Measurements from ENCODE around the gene ELL2.
"Not testable (repeated sequence)": the region's sequence is repeated elsewhere in the genome, so short reads cannot be mapped to it uniquely, and the experiment has no call there.

The ELL2 gene

GRCh38 chr5:95927927-95928723, 33.5 kb downstream of the ELL2 start:
- DNase-seq: no peak

DNA sequence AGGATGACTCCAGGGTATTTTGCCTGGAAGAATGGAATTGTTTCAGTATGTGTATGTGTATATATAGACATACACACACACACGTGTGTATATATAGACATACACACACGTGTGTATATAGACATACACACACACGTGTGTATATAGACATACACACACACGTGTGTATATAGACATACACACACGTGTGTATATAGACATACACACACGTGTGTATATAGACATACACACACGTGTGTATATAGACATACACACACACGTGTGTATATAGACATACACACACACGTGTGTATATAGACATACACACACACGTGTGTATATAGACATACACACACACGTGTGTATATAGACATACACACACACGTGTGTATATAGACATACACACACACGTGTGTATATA, 34.4 kb downstream of the ELL2 start:
- DNase-seq: not testable (repeated sequence)

GRCh38 chr5:95925939-95926338, 35.7 kb downstream of the ELL2 start:
- DNase-seq: no peak

- DNase-seq: no peak
Measured at GRCh38 chr5:95925378-95925744, 36.3 kb downstream of the ELL2 start.

DNA sequence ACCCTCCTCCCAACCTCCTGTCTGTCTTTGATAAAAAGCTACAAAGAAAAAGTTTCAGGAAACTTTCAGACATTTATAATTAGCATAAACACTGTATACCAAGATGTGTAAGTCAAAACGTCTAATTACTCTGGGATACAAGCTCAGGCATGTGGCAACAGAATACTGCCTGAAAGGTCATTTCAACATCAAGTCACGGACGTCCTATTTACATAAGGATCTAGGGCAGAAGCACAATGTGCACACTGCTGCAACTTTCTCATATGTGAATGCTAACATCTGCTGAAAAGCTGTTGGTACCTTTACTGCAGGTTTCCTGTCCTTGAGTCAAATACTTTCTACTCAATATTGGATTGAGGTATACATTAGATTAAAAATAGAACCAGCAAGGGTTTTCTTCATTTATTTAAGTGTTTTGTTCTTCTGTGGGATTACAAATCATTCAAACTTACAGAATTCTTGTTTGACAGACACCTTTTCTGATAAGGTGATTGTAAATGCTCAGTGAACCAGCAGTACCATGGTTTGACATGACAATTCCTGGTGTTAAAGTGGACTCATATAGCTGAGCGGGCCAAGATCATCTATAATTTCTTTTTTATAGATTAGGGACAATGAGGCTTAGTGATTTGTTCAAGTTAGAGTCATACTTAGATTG, 36.8 kb downstream of the ELL2 start:
- DNase-seq: peak; percentile 14

GRCh38 chr5:95923918-95924544, 37.6 kb downstream of the ELL2 start:
- no peak for DNase-seq

DNA sequence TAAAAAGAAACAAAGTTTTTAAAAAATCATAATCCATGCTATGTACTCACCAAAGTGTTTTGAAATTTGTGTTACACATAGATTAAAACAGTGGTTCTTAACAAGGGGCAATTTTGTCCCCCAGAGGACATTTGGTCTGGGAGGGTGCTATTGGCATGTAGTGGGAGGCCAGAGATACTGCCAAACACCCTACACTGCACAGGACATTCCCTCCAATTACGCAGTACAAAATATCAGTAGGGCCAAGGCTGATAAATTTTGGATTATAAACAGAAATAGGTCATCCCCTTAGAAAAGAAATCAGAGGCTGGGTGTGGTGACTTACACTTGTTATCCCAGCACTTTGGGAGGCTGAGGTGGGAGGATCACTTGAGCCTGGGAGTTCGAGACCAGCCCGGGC, 38.9 kb downstream of the ELL2 start:
- DNase-seq: no peak

- DNase-seq: no peak
Measured at GRCh38 chr5:95921501-95921900, 40.1 kb downstream of the ELL2 start.

DNA sequence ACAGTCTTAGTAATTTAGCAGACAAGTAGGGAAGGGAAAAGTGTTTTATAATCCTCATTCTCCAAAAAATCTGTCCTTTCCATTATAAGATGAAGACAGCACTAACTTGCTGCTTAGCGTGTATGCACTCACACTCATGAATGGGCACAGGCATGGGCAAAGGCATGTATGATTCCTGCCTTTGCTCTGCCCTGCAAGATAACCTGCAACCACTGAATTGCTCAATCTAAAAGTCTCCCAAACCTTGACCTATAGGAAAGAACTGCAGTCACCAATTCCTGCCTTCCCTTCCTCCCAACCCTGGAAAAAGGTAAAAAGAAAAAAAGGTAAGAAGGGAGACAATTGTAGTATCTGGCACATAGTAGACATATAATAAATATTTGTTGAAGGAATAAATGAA, 40.8 kb downstream of the ELL2 start:
- DNase-seq: no peak

DNA sequence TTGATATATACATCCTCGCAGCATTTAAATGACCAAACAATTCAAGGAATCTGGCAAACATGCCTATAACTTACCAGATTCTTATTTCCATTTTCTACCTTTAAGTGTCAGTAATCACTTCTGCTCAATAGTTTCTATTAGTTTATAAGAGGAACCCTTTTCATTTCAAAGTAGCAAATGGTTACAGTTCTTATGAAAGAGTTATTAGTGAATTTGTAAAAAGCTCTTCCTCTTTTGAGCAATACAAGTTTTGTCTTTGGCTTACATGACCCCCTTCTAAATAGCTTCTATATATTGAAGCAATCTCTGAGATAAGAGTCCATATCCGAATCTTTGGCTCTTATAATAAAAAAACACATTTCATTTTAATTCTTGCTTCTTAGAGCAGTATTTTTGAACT, 42.0 kb downstream of the ELL2 start:
- no peak for DNase-seq

- no peak for DNase-seq
Measured at GRCh38 chr5:95918421-95919006, 43.1 kb downstream of the ELL2 start.

GRCh38 chr5:95917207-95917606, 44.4 kb downstream of the ELL2 start:
- no peak for DNase-seq

- no peak for DNase-seq
Measured at GRCh38 chr5:95916687-95917085, 45.0 kb downstream of the ELL2 start.

DNA sequence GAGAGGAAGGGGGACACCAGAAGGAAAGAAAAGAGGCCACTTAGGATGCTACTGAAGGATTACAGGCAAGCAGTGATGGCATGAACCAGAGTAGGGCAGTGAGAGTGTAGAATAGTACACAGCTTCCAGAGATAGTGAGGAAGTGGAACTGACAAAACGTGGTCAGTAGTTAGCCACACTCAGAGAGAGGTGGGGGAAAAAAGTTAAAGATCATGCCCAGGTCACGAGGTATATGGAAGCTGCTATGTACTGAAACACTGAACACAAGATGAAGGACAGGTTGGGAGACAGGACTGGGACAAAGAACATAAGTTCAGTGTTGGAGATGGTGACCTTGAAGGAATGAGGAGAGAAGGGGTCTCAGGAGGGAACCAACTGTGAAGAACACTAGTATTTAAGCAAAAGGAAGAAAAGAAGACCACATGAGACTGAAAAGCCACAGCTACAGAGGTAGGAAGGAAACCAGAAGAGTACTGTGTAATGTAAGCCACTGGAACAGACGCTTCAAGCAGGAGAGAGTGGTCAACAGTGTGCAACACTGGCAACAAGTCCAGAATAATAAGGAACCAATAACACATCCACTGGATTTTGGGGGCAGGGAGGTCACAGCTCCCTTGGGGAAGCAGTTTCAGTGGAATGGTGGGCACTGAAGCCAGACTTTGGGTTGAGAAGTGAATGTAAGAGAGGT, 45.5 kb downstream of the ELL2 start:
- no peak for DNase-seq

DNA sequence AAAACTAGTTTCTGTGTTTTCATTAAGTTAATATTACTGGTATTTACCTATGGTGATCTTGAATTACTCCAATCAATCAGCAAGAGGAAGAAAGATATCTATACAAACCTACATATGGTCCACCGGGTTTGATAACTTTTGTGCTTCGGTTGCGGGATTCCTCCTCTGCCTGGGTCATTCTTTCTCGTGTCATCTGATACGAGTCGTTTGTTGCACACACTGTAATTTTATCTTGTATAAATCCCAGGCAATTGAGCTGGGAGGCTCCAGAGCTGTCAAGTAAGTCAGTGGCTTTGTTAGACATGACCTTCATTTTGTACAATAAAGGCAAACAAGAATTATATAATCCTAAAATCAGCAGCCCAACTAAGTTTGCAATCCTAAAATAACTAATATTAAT, 48.0 kb downstream of the ELL2 start:
- DNase-seq: peak; percentile 25

DNA sequence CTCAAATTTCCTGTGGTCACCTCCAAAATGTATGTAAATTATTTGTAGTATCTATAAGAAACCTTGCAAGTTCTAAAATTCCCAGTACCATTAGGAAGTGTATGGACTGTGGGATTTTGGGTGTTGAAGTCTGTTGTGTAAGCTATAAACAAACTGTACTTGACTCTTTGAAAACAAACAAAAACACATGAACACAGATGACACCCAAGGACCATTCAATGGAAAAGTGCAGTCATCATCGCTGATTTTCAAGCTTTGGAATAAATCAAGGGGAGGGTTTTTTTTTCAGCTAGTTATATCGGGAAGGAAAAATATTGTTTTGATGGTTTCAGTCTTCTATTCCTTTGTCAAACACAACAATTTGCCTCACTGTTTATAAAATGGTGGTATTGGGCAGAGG, 49.6 kb downstream of the ELL2 start:
- DNase-seq: no peak

GRCh38 chr5:95910521-95910920, 51.1 kb downstream of the ELL2 start:
- DNase-seq: no peak

- no peak for DNase-seq
Measured at GRCh38 chr5:95909738-95910137, 51.9 kb downstream of the ELL2 start.

GRCh38 chr5:95908799-95909198, 52.9 kb downstream of the ELL2 start:
- DNase-seq: no peak

DNA sequence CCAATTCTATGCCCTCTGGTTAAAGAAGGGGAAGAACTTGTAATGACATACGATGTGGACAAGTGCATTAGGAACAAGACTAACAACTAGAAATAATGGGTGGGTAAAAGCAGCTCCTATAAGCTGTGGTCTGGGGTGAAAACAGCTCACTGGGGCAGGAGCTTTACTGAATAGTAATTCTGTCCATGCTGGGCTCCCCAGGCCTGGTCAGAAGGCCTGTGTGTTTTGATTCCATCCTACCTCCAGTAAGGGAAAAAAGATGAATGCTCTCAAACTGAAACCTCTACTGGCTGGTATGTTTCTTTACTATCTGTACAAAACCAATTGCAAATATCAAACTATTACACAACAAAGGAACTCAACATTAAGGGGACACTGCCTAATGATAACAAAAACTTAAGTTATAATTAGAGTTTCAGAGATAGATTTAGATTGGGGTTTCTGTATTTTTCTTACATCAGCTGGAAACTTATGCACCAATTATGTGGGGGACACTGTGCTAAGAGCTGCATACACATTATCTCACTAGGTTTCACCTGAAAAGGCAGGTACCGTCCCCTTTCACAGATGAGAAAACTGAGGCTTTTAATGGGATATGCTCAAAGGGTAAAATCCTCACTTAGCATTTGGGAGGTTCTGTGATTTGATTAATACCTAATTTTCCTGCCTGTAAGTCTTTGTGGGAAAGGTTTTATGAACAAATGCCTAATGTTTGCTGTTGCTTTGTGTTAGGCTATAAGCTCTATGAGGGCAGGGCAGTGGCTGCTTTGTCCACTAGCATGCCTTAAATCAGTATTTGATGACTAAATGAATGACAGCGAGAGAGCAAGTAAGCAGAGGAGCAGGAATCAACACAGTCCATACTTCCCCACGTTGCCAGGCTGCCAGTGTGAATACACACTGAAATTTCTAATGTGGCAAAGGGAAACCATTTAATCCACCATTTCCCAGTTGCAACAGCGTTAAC, 53.6 kb downstream of the ELL2 start:
- no peak for DNase-seq

GRCh38 chr5:95907067-95907705, 54.5 kb downstream of the ELL2 start:
- DNase-seq: no peak

DNA sequence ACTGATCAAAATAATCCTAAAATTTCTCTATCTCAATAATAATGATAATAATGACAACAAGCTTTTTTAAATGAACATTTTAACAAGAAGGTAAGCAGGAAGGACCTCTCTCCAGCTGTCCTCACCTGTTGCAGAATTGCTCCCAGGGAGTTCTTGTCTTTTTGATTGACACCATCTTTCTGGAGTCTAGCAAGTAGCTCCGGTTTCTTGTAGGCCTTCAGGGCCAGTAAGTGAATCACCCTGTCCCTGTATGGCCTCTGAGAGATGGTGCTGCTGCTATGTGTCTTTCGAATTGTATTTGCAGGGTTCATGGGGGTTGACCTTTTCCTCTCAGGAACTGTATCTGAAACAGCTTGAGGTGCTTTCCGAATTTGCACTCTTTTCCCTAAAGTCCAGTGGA, 55.3 kb downstream of the ELL2 start:
- DNase-seq: not testable (repeated sequence)

Measured in NCI-H2171 treated with DMSO at 0.1 percent for 48 hours (cell line).